Measurements from ENCODE around the gene MAPK12. TPM values are rescaled to one million over a fixed set of nuclear protein-coding genes. Genes with fewer than 3 reads are reported as not detected.

MAPK12 gene
- total RNA-seq (2012; rRNA removed) (35.6 and 41.0 TPM in 2 replicates), polyA plus RNA-seq (2012; rRNA removed) (56.3 and 59.9 TPM in 2 replicates), Bru-seq, nascent RNA (percentile 56 among the genes with signal in this experiment), BruChase-seq, experiment 1, labeled RNA remaining after a 6-hour chase (percentile 77 among the genes with signal in this experiment), BruChase-seq, experiment 2, labeled RNA remaining after a 2-hour chase (percentile 74 among the genes with signal in this experiment)
- 42.8 and 49.5 TPM in 2 replicates for polyA plus RNA-seq (2012; cell fraction: cytosol; rRNA removed)
- 269 and 452 TPM in 2 replicates for polyA plus RNA-seq (2012; cell fraction: nucleus; rRNA removed; ENCODE audit: low replicate concordance)
- long read RNA-seq, transcript MAPK12-201 (12 exons, 1,918 nt), result major isoform, 45 of 124 reads
- long read RNA-seq, partial matches to known transcripts, result 19 of 124 reads
- long read RNA-seq, other reads (novel, unspliced or antisense), result 52 of 124 reads

DNA sequence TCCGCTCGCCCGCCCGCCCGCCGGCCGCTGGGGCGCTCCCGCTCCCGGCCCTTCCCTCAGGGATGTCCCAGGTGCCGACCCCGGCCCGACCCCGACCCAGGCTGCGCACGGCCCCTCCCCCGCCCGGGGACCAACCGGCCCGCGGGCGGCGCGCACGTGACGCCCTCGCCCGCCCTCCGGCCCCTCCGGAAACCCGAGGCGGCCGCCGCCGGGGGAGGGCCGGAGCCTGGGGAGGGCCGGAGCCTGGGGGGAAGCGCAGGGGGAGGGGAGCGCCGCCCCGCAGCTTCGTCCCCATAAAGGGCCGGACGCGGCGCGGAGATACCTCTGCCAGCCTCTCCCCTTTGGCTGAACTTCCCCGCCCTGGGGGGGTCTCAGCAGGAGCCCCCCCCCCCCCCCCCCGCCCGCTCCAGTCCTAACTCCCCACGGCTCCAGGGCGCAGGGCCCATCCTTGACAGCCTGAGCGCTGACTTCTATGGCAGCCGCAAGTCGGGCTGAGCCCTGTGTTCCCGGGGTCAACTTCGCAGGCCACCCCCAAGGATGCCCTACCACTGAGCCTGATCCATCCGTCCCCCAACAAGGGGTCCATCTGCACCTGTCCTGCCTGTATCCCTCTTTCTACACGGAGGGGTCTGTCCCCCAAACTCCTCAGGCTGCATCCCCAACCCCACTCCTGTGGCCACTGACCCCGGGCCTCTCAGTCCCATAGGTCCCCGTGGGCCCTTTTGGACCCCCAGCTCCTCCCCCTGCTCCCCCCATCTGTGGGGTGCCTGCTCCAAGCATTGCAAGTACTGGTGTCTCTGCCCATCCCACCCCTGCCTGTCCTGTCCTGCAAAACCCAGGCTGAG, at the start of gene MAPK12:
Gene MAPK12 (minus strand): TSS at position 69 of the 845 bp plus-strand sequence. CDS start 174 bp downstream, outside the sequence.
- Histone ChIP-seq H3K27me3 (ENCODE audit: control insufficient read depth, insufficient read depth, low read length) (no peaks in the 10 kb centered on the region), H4K91ac (ENCODE audit: insufficient read depth, low read depth, low read length) (peak within 1 kb of the TSS; percentile 62), H2BK20ac (ENCODE audit: low read depth, low read length) (no peak within 1 kb of the TSS), H4K5ac (ENCODE audit: low read depth, low read length) (peak within 1 kb of the TSS; percentile 73), H3K14ac (replicated peaks; ENCODE audit: low read depth, low read length) (peak within 1 kb of the TSS; percentile 91), H3K9me1 (ENCODE audit: insufficient read depth, low read length) (peaks cover 4% of the 10 kb centered on the region; the same call in 1 of the 2 replicates), H2AK9ac (replicated peaks; ENCODE audit: low read depth, low read length, poor library complexity) (peak within 1 kb of the TSS; percentile 99), H3K23ac (ENCODE audit: low read depth, low read length) (peak within 1 kb of the TSS; percentile 97), H3K56ac (ENCODE audit: extremely low read depth, insufficient read depth, low read length) (peak within 1 kb of the TSS; percentile 76; the same call in 1 of the 2 replicates), H2BK5ac (ENCODE audit: low read depth, low read length, poor library complexity, severe bottlenecking) (peak within 1 kb of the TSS; percentile 61), H4K20me1 (ENCODE audit: insufficient read depth, low read length) (peaks cover 24% of the 10 kb centered on the region), H3K79me1 (ENCODE audit: low read depth in 1 of 2, low read length in 2 of 2) (peaks cover 9 to 38% of the 10 kb centered on the region in 2 experiments; a peak in 3 of 4 replicates), H2BK15ac (ENCODE audit: low read depth, low read length) (peak within 1 kb of the TSS; percentile 80; the same call in 1 of the 3 replicates), H2AFZ (replicated peaks; ENCODE audit: low read length, poor library complexity) (peak within 1 kb of the TSS; percentile 84), H3K36me3 (ENCODE audit: control insufficient read depth, insufficient read depth, low read length) (peaks cover 10% of the 10 kb centered on the region; the same call in 1 of the 2 replicates), H3K9me3 (ENCODE audit: control insufficient read depth, insufficient read depth, low read length) (no peaks in the 10 kb centered on the region), H3K18ac (ENCODE audit: low read depth, low read length) (peak within 1 kb of the TSS; percentile 30; the same call in 1 of the 2 replicates), H3K4ac (ENCODE audit: low read depth, low read length) (peak within 1 kb of the TSS; percentile 86), H3K27ac (ENCODE audit: insufficient read depth, low read length) (peak within 1 kb of the TSS; percentile 87), H3K4me1 (ENCODE audit: control insufficient read depth, insufficient read depth, low read length) (peaks cover 17% of the 10 kb centered on the region), H2BK120ac (ENCODE audit: low read depth, low read length) (0 out of 2 replicates have a peak within 1 kb of the TSS, but pooled peaks have one; percentile 48), H4K8ac (ENCODE audit: low read depth in 2 of 2, low read length in 2 of 2) (peak within 1 kb of the TSS; percentile 88 to 93), H2AK5ac (ENCODE audit: low read depth, low read length) (peak within 1 kb of the TSS; percentile 96), H3K4me2 (ENCODE audit: low read depth, low read length) (peak within 1 kb of the TSS; percentile 73), H3K9ac (ENCODE audit: low read depth, low read length) (peak within 1 kb of the TSS; percentile 69), H3K4me3 (ENCODE audit: insufficient read depth, low read depth, low read length) (peak within 1 kb of the TSS; percentile 90)
- in situ Hi-C loops (cut with MboI; ENCODE audit: low sequenced_read_pairs) (no loop called here), intact Hi-C loops (cut with micrococcal nuclease) (no loop called here), dilution Hi-C loops (cut with HindIII; ENCODE audit: low sequenced_read_pairs, unreplicated experiment) (no loop called here)
- POLR2A ChIA-PET (ENCODE audit: unreplicated experiment), result no interaction called here
- CTCF ChIA-PET, result interaction anchor here (1.2 kb wide), 1 partner anchor 11 kb away, joined by 3 read pairs; the partner anchor contains the start of gene HDAC10
- TF ChIP-seq BHLHE40 (IDR thresholded peaks at IDR 0.05; ENCODE audit: low read depth, low read length) (peak; percentile 73), MAZ (IDR thresholded peaks at IDR 0.05; ENCODE audit: borderline replicate concordance, low read depth, low read length) (peak; percentile 69; the same call in 1 of the 2 replicates), RAD21 (IDR thresholded peaks at IDR 0.05; ENCODE audit: low read length) (no peak), CEBPB (IDR thresholded peaks at IDR 0.05; ENCODE audit: low read depth, low read length) (no peak)
- TF ChIP-seq, protein P1, sequence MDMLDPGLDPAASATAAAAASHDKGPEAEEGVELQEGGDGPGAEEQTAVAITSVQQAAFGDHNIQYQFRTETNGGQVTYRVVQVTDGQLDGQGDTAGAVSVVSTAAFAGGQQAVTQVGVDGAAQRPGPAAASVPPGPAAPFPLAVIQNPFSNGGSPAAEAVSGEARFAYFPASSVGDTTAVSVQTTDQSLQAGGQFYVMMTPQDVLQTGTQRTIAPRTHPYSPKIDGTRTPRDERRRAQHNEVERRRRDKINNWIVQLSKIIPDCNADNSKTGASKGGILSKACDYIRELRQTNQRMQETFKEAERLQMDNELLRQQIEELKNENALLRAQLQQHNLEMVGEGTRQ (IDR thresholded peaks at IDR 0.05; ENCODE audit: low read depth, low read length), result peak; percentile 85
- no peak for DNase-seq
- WGBS, 2 experiments (ENCODE audit: extremely low coverage in 2 of 2, insufficient read length in 1 of 2), result 0% methylated on average over 14 of the region's 61 CpGs; no CpG with 5 or more reads in 1 of the 2 experiments
- peak; percentile 81 for ATAC-seq (ENCODE audit: low read depth)
- no TSS peak for BruUV-seq (replicated peaks)
